GM23248 (cell line): ENCODE results near the gene CCNE1. TPM values are rescaled to one million over a fixed set of nuclear protein-coding genes. Genes with fewer than 3 reads are reported as not detected.

Experiments
- DNase-seq: peaks from one replicate; pipeline ENCODE4 v3.0.0-alpha.2; 2015
- H2AFZ ChIP-seq: fragments of 200-600 bp; sonication (generic); 2 replicates; pipeline ENCODE4 v1.6.1; 2016; ENCODE audit warnings: antibody characterized with exemption
- H3F3A ChIP-seq: fragments of 200-600 bp; sonication (generic); 2 replicates; pipeline ENCODE4 v1.6.1; 2016; ENCODE audit warnings: mild to moderate bottlenecking, antibody characterized with exemption, mixed run types; ENCODE audit not compliant: insufficient read depth
- H3K27ac ChIP-seq: fragments of 200-600 bp; sonication (generic); 2 replicates; pipeline ENCODE4 v1.5.1; 2016; ENCODE audit warnings: mild to moderate bottlenecking
- H3K27me3 ChIP-seq: fragments of 200-600 bp; sonication (generic); replicated peaks from 2 replicates; pipeline ENCODE4 v1.6.1; 2016; ENCODE audit warnings: mild to moderate bottlenecking; ENCODE audit not compliant: insufficient read depth
- H3K36me3 ChIP-seq: fragments of 200-600 bp; sonication (generic); 2 replicates; pipeline ENCODE4 v1.6.1; 2016; ENCODE audit warnings: low read depth, mild to moderate bottlenecking
- H3K4me1 ChIP-seq: fragments of 200-600 bp; sonication (generic); 2 replicates; pipeline ENCODE4 v1.6.1; 2016; ENCODE audit warnings: mild to moderate bottlenecking; ENCODE audit not compliant: insufficient read depth
- H3K4me2 ChIP-seq: fragments of 200-600 bp; sonication (generic); one replicate; pipeline ENCODE4 v1.6.1; 2016; ENCODE audit warnings: mild to moderate bottlenecking; ENCODE audit not compliant: unreplicated experiment
- H3K4me3 ChIP-seq: fragments of 200-600 bp; sonication (generic); 2 replicates; pipeline ENCODE4 v1.5.1; 2016; ENCODE audit warnings: mild to moderate bottlenecking
- H3K79me2 ChIP-seq: fragments of 200-600 bp; sonication (generic); 2 replicates; pipeline ENCODE4 v1.6.1; 2016; ENCODE audit warnings: mild to moderate bottlenecking; ENCODE audit not compliant: insufficient read depth
- H3K9ac ChIP-seq: fragments of 200-600 bp; sonication (generic); 2 replicates; pipeline ENCODE4 v1.6.1; 2016; ENCODE audit warnings: mild to moderate bottlenecking
- H3K9me2 ChIP-seq: fragments of 200-600 bp; sonication (generic); 2 replicates; pipeline ENCODE4 v1.6.1; 2016; ENCODE audit warnings: mixed run types, mild to moderate bottlenecking, moderate library complexity; ENCODE audit not compliant: insufficient read depth
- H3K9me3 ChIP-seq: fragments of 200-600 bp; sonication (generic); one replicate; pipeline ENCODE4 v1.6.1; 2017; ENCODE audit warnings: low read depth
- H4K20me1 ChIP-seq: fragments of 200-600 bp; sonication (generic); 2 replicates; pipeline ENCODE4 v1.6.0; 2016; ENCODE audit not compliant: insufficient read depth
- EZH2 ChIP-seq: fragments of 200-600 bp; sonication (generic); IDR thresholded peaks from 2 replicates; pipeline ENCODE4 v1.6.1; 2018; ENCODE audit warnings: antibody characterized with exemption, mild to moderate bottlenecking; ENCODE audit not compliant: insufficient read depth, poor library complexity, severe bottlenecking
- EZH2phosphoT487 ChIP-seq: fragments of 200-600 bp; sonication (generic); IDR thresholded peaks from 2 replicates; pipeline ENCODE4 v1.6.1; 2018; ENCODE audit warnings: antibody characterized with exemption, moderate library complexity, mild to moderate bottlenecking, low read depth; ENCODE audit not compliant: insufficient read depth
- WGBS, 2 experiments: methylation state at CpG; one replicate each; pipeline ENCODE4 v1.1.6; 2015 to 2017; ENCODE audit warnings: low lambda C conversion rate in 2 of 2, low coverage in 1 of 2; ENCODE audit errors: missing lambda C conversion rate in 2 of 2; 5-methylcytosine and 5-hydroxymethylcytosine counted together
- in situ Hi-C: fragments of 300-500 bp; cut with MboI; formaldehyde crosslinking; loops from 2 replicates; pipeline ENCODE4 v1.15.0; 2020
- polyA plus RNA-seq: library from polyadenylated mRNA; unstranded; fragments of >200 nt; fragmentation: Nextera tagmentation; extraction: Ambion mirVana; gene quantifications from 2 replicates; pipeline ENCODE4 v1.2.1, GENCODE V29; 2016
- total RNA-seq: library from RNA; depleted of rRNA; stranded (reverse); fragments of >200 nt; shearing (Covaris generic); gene quantifications from 2 replicates; pipeline ENCODE4 v1.2.3, GENCODE V29; 2014

Gene CCNE1
- total and polyA plus RNA-seq, 2 experiments from 2014 or later, result 5.1 to 6.5 TPM

- Histone ChIP-seq H3K9ac (no peak overlapping the region), H3F3A (no peaks in the 10 kb centered on the region), H3K4me2 (no peak overlapping the region), H3K9me3 (no peaks in the 10 kb centered on the region), H3K27ac (no peak overlapping the region), H3K36me3 (no peaks in the 10 kb centered on the region), H3K9me2 (no peaks in the 10 kb centered on the region), H2AFZ (no peak overlapping the region), H3K27me3 (peaks cover 9% of the 10 kb centered on the region; the same call in 1 of the 2 replicates), H3K4me3 (no peak overlapping the region), H3K79me2 (no peaks in the 10 kb centered on the region), H4K20me1 (no peaks in the 10 kb centered on the region), H3K4me1 (no peaks in the 10 kb centered on the region)
- no peak for DNase-seq
- TF ChIP-seq EZH2phosphoT487 (no peak), EZH2 (no peak)
- 41 to 42% methylated on average over 8 of the region's 8 CpGs for WGBS, 2 experiments
- in situ Hi-C loops, result loop anchor here (25.0 kb wide), 2 partner anchors 95 to 895 kb away; no protein-coding TSS in a partner anchor
Observed at GRCh38 chr19:29767039-29767735, 44.6 kb upstream of the CCNE1 start.

GRCh38 chr19:29768166-29768565 is 43.6 kb upstream of the CCNE1 start:
- H3K36me3 ChIP-seq, result no peaks in the 10 kb centered on the region
- no peak for TF ChIP-seq EZH2
- TF ChIP-seq EZH2phosphoT487, result no peak
- no peak for DNase-seq
- H2AFZ ChIP-seq, result no peak overlapping the region
- no peak overlapping the region for H3K27ac ChIP-seq
- H3K4me1 ChIP-seq, result no peaks in the 10 kb centered on the region
- WGBS, 2 experiments, result 65 to 68% methylated on average over 10 of the region's 10 CpGs
- H3K27me3 ChIP-seq, result peaks cover 4% of the 10 kb centered on the region; the same call in 1 of the 2 replicates
- no peak overlapping the region for H3K4me3 ChIP-seq
- in situ Hi-C loops, result loop anchor here (25.0 kb wide), 2 partner anchors 94 to 894 kb away; no protein-coding TSS in a partner anchor
- no peaks in the 10 kb centered on the region for H3K79me2 ChIP-seq
- no peak overlapping the region for H3K4me2 ChIP-seq
- H3K9me3 ChIP-seq, result no peaks in the 10 kb centered on the region
- no peaks in the 10 kb centered on the region for H4K20me1 ChIP-seq
- no peaks in the 10 kb centered on the region for H3F3A ChIP-seq
- no peaks in the 10 kb centered on the region for H3K9me2 ChIP-seq
- no peak overlapping the region for H3K9ac ChIP-seq

GRCh38 chr19:29769997-29770396 is 41.8 kb upstream of the CCNE1 start:
- H3F3A ChIP-seq, result no peaks in the 10 kb centered on the region
- in situ Hi-C loops, result loop anchor here (25.0 kb wide), 2 partner anchors 92 to 892 kb away; no protein-coding TSS in a partner anchor
- no peaks in the 10 kb centered on the region for H3K79me2 ChIP-seq
- H3K36me3 ChIP-seq, result no peaks in the 10 kb centered on the region
- H3K9me2 ChIP-seq, result no peaks in the 10 kb centered on the region
- WGBS, 2 experiments, result 66 to 75% methylated on average over 6 to 8 of the region's 8 CpGs
- H4K20me1 ChIP-seq, result no peaks in the 10 kb centered on the region
- no peak overlapping the region for H3K27ac ChIP-seq
- no peaks in the 10 kb centered on the region for H3K4me1 ChIP-seq
- H3K9ac ChIP-seq, result no peak overlapping the region
- DNase-seq, result no peak
- H3K4me3 ChIP-seq, result no peak overlapping the region
- no peak for TF ChIP-seq EZH2phosphoT487
- TF ChIP-seq EZH2, result no peak
- no peak overlapping the region for H2AFZ ChIP-seq
- no peaks in the 10 kb centered on the region for H3K9me3 ChIP-seq
- no peaks in the 10 kb centered on the region for H3K27me3 ChIP-seq
- no peak overlapping the region for H3K4me2 ChIP-seq

GRCh38 chr19:29770648-29771047 is 41.1 kb upstream of the CCNE1 start:
- Histone ChIP-seq H3K36me3 (no peaks in the 10 kb centered on the region), H3K27ac (no peak overlapping the region), H2AFZ (no peak overlapping the region), H3K9ac (no peak overlapping the region), H3K4me2 (no peak overlapping the region), H3K4me3 (no peak overlapping the region), H3K27me3 (no peaks in the 10 kb centered on the region), H3K9me3 (no peaks in the 10 kb centered on the region), H3K79me2 (no peaks in the 10 kb centered on the region), H3K9me2 (no peaks in the 10 kb centered on the region), H3K4me1 (no peaks in the 10 kb centered on the region), H4K20me1 (no peaks in the 10 kb centered on the region), H3F3A (no peaks in the 10 kb centered on the region)
- no peak for DNase-seq
- TF ChIP-seq EZH2phosphoT487, result no peak
- no peak for TF ChIP-seq EZH2
- WGBS, 2 experiments, result 69 to 73% methylated on average over 7 of the region's 7 CpGs
- in situ Hi-C loops, result loop anchor here (25.0 kb wide), 2 partner anchors 92 to 892 kb away; no protein-coding TSS in a partner anchor
